Adrenal gland (tissue), 12 donors: ENCODE measurements around the gene ACTA1. TPM values are rescaled to one million over a fixed set of nuclear protein-coding genes. Genes with fewer than 3 reads are reported as not detected.

Experiments used
- DNase-seq, 7 donors: peaks; one replicate each; pipeline ENCODE4 v3.0.0-alpha.2; 2019 to 2020
- H3K27ac ChIP-seq, 5 donors: fragments of 200-600 bp; sonication (generic) in 4 of 5; 1 replicate in 3 of 5; 2 replicates in 2 of 5; pipeline versions ENCODE4 v1.5.1 to v1.8.0; 2016 to 2020; ENCODE audit warnings: mild to moderate bottlenecking in 1 of 5
- H3K27me3 ChIP-seq: fragments of 200-600 bp; 2 replicates; pipeline ENCODE4 v1.8.0; 2021
- H3K36me3 ChIP-seq, 2 donors: fragments of 200-600 bp; replicated peaks in 1 of 2; 1 replicate in 1 of 2; 2 replicates in 1 of 2; pipeline versions ENCODE4 v1.5.1 to v1.8.0; 2018 to 2022
- H3K4me1 ChIP-seq, 2 donors: fragments of 200-600 bp; replicated peaks in 1 of 2; 1 replicate in 1 of 2; 2 replicates in 1 of 2; pipeline versions ENCODE4 v1.5.1 to v1.8.0; 2018 to 2021
- H3K4me3 ChIP-seq, 4 donors: fragments of 200-600 bp; sonication (generic) in 3 of 4; one replicate each; pipeline ENCODE4 v1.5.1; 2016 to 2018
- H3K9me3 ChIP-seq, 3 donors: fragments of 200-600 bp; sonication (generic) in 1 of 3; replicated peaks in 1 of 3; 1 replicate in 2 of 3; 2 replicates in 1 of 3; pipeline versions ENCODE4 v1.5.1 to v1.8.0; 2016 to 2021
- POLR2A ChIP-seq, 2 donors: fragments of 450-650 bp; IDR thresholded peaks; one replicate each; pipeline ENCODE4 v1.6.1; 2017; ENCODE audit warnings: antibody characterized with exemption in 2 of 2, mild to moderate bottlenecking in 2 of 2, moderate library complexity in 1 of 2
- WGBS, 4 donors: extraction: QIAGEN DNeasy Blood & Tissue Kit in 2 of 4; methylation state at CpG; one replicate each; pipeline versions ENCODE4 v1.1.5 to v1.1.7; 2013 to 2017; 5-methylcytosine and 5-hydroxymethylcytosine counted together
- intact Hi-C, 2 donors: fragments of 100-400 bp; cut with DNase I; formaldehyde crosslinking; loops; one replicate each; pipeline versions ENCODE4 v1.14.1 to v1.15.0; 2022 to 2023
- polyA plus RNA-seq, 3 donors: library from polyadenylated mRNA; stranded (reverse); fragments of 200-250 nt in 2 of 3; fragments of 350-450 nt in 1 of 3; fragmentation: Illumina TruSeq in 1 of 3; extraction: RNeasy Lipid Tissue Mini Kit (QIAGEN cat#74804) in 1 of 3; gene quantifications; one replicate each; pipeline ENCODE4 v1.2.3, GENCODE V29; 2013 to 2014
- small RNA-seq, 2 donors: library from RNA; depleted of rRNA; stranded (forward); fragments of <200 nt; gene quantifications; one replicate each; pipeline ENCODE3, GENCODE V24; 2016
- total RNA-seq, 9 donors: library from RNA; depleted of rRNA in 4 of 9; stranded (reverse); fragments of >200 nt in 4 of 9; fragments of 120-200 nt in 1 of 9; fragmentation: NEBNext Ultra II Directional in 1 of 9; extraction: Animal tissue kit (Norgen Biotek cat#: 25700) in 1 of 9; gene quantifications; one replicate each; pipeline versions ENCODE4 v1.1.0 to v1.2.4, GENCODE V29; 2013 to 2023
- TF ChIP-seq, protein P1 (sequence below), 6 experiments: fragments of 450-650 bp in 4 of 6; fragments of 200-600 bp in 2 of 6; sonication (generic) in 1 of 6; IDR thresholded peaks; 1 replicate in 5 of 6; 2 replicates in 1 of 6; pipeline versions ENCODE4 v1.5.1 to v1.8.0; 2016 to 2021; ENCODE audit warnings: antibody characterized with exemption in 6 of 6, mild to moderate bottlenecking in 2 of 6, moderate library complexity in 1 of 6
- donor health status: healthy with polysubstance abuse.
- donor health status: Bipolar disorder and iron deficiency.
- donor health status: DM: yes; HTN: yes; CAD: no.
- donor health status: DM: no; HTN: no; CAD: no.
- donor health status: DM: no; HTN: no; CAD: no.
- donor health status: DM: yes; HTN: yes; CAD: no.

ACTA1 gene
- total and polyA plus RNA-seq, 12 donors, result 0.14 to 53.3 (median 1.1) TPM; not detected in 4

DNA sequence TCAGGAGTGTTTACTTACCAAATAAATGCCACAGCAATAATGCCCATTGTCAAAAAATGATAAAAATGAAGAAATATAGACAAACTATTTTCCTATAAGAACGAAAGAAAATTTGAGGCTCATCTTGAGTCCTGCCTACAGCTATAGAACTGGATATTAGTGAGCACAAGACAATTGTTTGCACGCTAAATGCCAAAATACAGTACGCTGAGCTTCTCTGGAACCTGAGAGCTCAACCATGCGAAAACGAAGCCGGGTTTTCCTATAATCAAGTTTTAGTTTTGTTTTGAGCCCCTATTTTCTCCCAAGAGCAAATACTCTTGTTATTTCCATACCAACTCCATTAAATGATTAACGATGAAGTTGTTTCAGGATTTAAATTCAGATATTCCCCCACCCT is 49.1 kb downstream of the ACTA1 start:
- intact Hi-C loops, result no loop called here
- Histone ChIP-seq H3K4me3 (no peak overlapping the region), H3K9me3 (no peaks in the 10 kb centered on the region), H3K27ac (no peak overlapping the region), H3K4me1 (no peaks in the 10 kb centered on the region), H3K27me3 (no peaks in the 10 kb centered on the region), H3K36me3 (no peaks in the 10 kb centered on the region)
- WGBS, 4 donors, result 85 to 92% (median 88%) methylated on average over 7 of the region's 7 CpGs
- TF ChIP-seq POLR2A (IDR thresholded peaks at IDR 0.05), result no peak
- TF ChIP-seq, protein P1, sequence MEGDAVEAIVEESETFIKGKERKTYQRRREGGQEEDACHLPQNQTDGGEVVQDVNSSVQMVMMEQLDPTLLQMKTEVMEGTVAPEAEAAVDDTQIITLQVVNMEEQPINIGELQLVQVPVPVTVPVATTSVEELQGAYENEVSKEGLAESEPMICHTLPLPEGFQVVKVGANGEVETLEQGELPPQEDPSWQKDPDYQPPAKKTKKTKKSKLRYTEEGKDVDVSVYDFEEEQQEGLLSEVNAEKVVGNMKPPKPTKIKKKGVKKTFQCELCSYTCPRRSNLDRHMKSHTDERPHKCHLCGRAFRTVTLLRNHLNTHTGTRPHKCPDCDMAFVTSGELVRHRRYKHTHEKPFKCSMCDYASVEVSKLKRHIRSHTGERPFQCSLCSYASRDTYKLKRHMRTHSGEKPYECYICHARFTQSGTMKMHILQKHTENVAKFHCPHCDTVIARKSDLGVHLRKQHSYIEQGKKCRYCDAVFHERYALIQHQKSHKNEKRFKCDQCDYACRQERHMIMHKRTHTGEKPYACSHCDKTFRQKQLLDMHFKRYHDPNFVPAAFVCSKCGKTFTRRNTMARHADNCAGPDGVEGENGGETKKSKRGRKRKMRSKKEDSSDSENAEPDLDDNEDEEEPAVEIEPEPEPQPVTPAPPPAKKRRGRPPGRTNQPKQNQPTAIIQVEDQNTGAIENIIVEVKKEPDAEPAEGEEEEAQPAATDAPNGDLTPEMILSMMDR (IDR thresholded peaks at IDR 0.05), result no peak
- DNase-seq, result no peak

DNA sequence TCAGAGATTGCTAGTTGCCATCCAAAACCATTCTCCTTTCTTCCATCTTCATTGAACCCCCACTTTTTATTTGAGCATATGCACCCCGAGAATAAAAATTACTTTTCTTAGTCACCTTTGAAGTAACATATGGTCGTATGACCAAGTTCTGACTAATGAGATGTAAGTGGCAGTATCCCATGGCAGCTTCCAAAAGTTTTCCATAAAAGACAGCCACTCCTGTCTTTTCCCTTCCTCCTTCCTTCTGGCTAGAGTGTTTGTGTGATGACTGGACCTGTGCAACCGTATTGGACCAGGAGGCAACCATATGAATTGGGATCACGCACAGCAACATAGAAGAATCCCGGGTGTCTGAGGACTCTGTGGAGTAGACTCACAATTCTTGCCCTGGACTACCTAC is 49.9 kb downstream of the ACTA1 start:
- H3K4me3 ChIP-seq, result no peak overlapping the region
- H3K27ac ChIP-seq, result no peak overlapping the region
- H3K9me3 ChIP-seq, result no peaks in the 10 kb centered on the region
- H3K36me3 ChIP-seq, result no peaks in the 10 kb centered on the region
- no peak for TF ChIP-seq POLR2A (IDR thresholded peaks at IDR 0.05)
- TF ChIP-seq, protein P1 (IDR thresholded peaks at IDR 0.05), result no peak
- DNase-seq, result no peak
- no peaks in the 10 kb centered on the region for H3K27me3 ChIP-seq
- intact Hi-C loops, result no loop called here
- WGBS, 4 donors, result 85 to 90% (median 89%) methylated on average over 5 of the region's 5 CpGs
- no peaks in the 10 kb centered on the region for H3K4me1 ChIP-seq

DNA sequence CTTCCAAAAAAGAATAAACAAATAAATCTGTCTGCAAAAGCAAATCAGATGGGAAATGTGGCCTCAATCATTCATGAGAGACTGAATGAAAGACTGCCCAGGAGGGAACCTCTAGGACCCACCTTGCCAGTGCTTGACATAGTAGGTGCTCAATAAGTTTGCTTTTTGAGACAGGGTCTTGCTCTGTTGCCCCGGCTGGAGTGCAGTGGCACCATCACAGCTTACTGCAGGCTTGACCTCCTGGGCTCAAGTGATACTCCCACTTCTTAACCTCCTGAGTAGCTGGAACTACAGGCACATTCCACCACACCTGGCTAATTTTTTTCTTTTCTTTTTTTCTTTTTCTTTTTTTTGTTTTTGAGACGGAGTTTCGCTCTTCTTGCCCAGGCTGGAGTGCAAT is 50.7 kb downstream of the ACTA1 start:
- WGBS, 4 donors, result 90 to 97% (median 94%) methylated on average over 3 of the region's 3 CpGs
- Histone ChIP-seq H3K27me3 (no peaks in the 10 kb centered on the region), H3K27ac (no peak overlapping the region), H3K36me3 (no peaks in the 10 kb centered on the region), H3K9me3 (no peaks in the 10 kb centered on the region), H3K4me1 (no peaks in the 10 kb centered on the region), H3K4me3 (no peak overlapping the region)
- no peak for TF ChIP-seq POLR2A (IDR thresholded peaks at IDR 0.05)
- TF ChIP-seq, protein P1 (IDR thresholded peaks at IDR 0.05), result no peak
- DNase-seq, result no peak
- intact Hi-C loops, result no loop called here

Small RNAs within 50 kb of the gene (small RNA-seq; reads per million reads assigned to genes)
- gene RN7SKP276 (0 reads per million in 2 donors), gene RNU6-180P (0 to 0.47 reads per million in 2 donors)

Other genes with a start within 250 kb of the ACTA1 start
- 10 to 100 TPM; 34.6 to 80.9 (median 49.1) TPM for gene RAB4A, start 163.0 kb downstream of the ACTA1 start, total RNA-seq
- gene RAB4A, start 163.0 kb downstream of the ACTA1 start, polyA plus RNA-seq, result 10 to 100 TPM; 14.5 to 30.8 (median 16.5) TPM
- gene CCSAP, start 91.0 kb downstream of the ACTA1 start, total RNA-seq, result 1 to 10 TPM; 2.8 to 5.4 (median 4.2) TPM
- gene CCSAP, start 91.0 kb downstream of the ACTA1 start, polyA plus RNA-seq, result 1 to 10 TPM; 1.7 to 4.6 (median 3.6) TPM
- 10 to 100 TPM; 23.8 to 48.5 (median 36.7) TPM for gene NUP133, start 74.2 kb upstream of the ACTA1 start, total RNA-seq
- gene NUP133, start 74.2 kb upstream of the ACTA1 start, polyA plus RNA-seq, result 10 to 100 TPM in 2 of 3 donors, 1 to 10 TPM in 1; 9.8 to 26.9 (median 10.6) TPM
- 10 to 100 TPM in 8 of 9 donors, 1 to 10 TPM in 1; 9.4 to 15.0 (median 12.9) TPM for gene ABCB10, start 124.6 kb upstream of the ACTA1 start, total RNA-seq
- gene ABCB10, start 124.6 kb upstream of the ACTA1 start, polyA plus RNA-seq, result 10 to 100 TPM in 1 of 3 donors, 1 to 10 TPM in 2; 4.7 to 10.9 (median 5.1) TPM
- gene TAF5L, start 192.0 kb upstream of the ACTA1 start, total RNA-seq, result 10 to 100 TPM in 5 of 9 donors, 1 to 10 TPM in 4; 7.8 to 16.0 (median 10.1) TPM
- gene TAF5L, start 192.0 kb upstream of the ACTA1 start, polyA plus RNA-seq, result 10 to 100 TPM in 1 of 3 donors, 1 to 10 TPM in 2; 5.4 to 14.1 (median 7.2) TPM
- 10 to 100 TPM in 1 of 9 donors, 1 to 10 TPM in 8; 4.4 to 10.8 (median 7.8) TPM for gene URB2, start 192.2 kb upstream of the ACTA1 start, total RNA-seq
- 1 to 10 TPM; 2.3 to 4.6 (median 2.6) TPM for gene URB2, start 192.2 kb upstream of the ACTA1 start, polyA plus RNA-seq